ENCODE measurements around the gene PCIF1.

DNA sequence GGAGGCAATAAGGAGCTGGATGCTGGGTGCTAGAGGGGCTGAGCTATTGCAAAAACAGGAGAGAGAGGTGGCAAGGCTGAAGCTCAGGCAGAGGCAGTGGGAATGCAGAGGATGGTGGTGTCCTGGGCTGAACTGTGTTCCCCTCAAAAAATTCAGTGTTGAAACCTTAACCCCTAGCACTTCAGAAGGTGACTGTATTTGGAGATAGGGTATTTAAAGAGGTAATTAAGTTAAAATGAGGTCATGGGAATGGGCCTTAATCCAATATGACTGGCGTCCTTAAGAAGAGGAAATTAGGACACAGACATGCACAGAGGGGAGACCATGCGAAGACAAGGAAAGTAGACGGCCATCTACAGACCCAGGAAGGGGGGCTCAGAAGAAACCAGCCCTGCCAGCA, 62.7 kb downstream of the PCIF1 start:
- TF ChIP-seq, protein P1, sequence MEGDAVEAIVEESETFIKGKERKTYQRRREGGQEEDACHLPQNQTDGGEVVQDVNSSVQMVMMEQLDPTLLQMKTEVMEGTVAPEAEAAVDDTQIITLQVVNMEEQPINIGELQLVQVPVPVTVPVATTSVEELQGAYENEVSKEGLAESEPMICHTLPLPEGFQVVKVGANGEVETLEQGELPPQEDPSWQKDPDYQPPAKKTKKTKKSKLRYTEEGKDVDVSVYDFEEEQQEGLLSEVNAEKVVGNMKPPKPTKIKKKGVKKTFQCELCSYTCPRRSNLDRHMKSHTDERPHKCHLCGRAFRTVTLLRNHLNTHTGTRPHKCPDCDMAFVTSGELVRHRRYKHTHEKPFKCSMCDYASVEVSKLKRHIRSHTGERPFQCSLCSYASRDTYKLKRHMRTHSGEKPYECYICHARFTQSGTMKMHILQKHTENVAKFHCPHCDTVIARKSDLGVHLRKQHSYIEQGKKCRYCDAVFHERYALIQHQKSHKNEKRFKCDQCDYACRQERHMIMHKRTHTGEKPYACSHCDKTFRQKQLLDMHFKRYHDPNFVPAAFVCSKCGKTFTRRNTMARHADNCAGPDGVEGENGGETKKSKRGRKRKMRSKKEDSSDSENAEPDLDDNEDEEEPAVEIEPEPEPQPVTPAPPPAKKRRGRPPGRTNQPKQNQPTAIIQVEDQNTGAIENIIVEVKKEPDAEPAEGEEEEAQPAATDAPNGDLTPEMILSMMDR (conservative IDR thresholded peaks at IDR 0.05 in 1 of 2, IDR thresholded peaks at IDR 0.05 in 1 of 2; ENCODE audit: extremely low read depth in 1 of 2, insufficient read depth in 1 of 2, low read depth in 1 of 2, low read length in 2 of 2) = no peak
- no peak for TF ChIP-seq EZH2 (IDR thresholded peaks at IDR 0.05; ENCODE audit: borderline replicate concordance, low read length)

Measured in mammary epithelial cell (primary cell).